HepG2 (cell line): ENCODE measurements around the gene OGFR. TPM values are rescaled to one million over a fixed set of nuclear protein-coding genes. Genes with fewer than 3 reads are reported as not detected.

Experiments used
- AGO2 ChIP-seq: fragments of 200-400 bp; formaldehyde crosslinking; optimal IDR thresholded peaks from 2 replicates; pipeline ENCODE3; 2017; ENCODE audit warnings: mild to moderate bottlenecking, low read depth, low read length, moderate library complexity
- BRD4 ChIP-seq: sonication (generic); formaldehyde crosslinking; IDR thresholded peaks from 2 replicates; pipeline ENCODE4 v1.4.0; 2020; ENCODE audit warnings: missing genetic modification reagents
- EED ChIP-seq: sonication (generic); formaldehyde crosslinking; IDR thresholded peaks from 2 replicates; pipeline ENCODE4 v1.5.0; 2020; ENCODE audit warnings: mild to moderate bottlenecking, missing genetic modification reagents
- GTF3A ChIP-seq: sonication (generic); formaldehyde crosslinking; conservative IDR thresholded peaks from 2 replicates; pipeline ENCODE4 v1.4.0; 2020; ENCODE audit warnings: mild to moderate bottlenecking, missing genetic modification reagents
- HNRNPH1 ChIP-seq: fragments of 200-400 bp; formaldehyde crosslinking; optimal IDR thresholded peaks from 2 replicates; pipeline ENCODE3; 2017; ENCODE audit warnings: mild to moderate bottlenecking, low read depth, low read length
- RELA ChIP-seq: sonication (generic); formaldehyde crosslinking; IDR thresholded peaks from 2 replicates; pipeline ENCODE4 v1.4.0; 2020; ENCODE audit warnings: missing genetic modification reagents
- SUZ12 ChIP-seq: fragments of 150-350 bp; IDR thresholded peaks from 2 replicates; pipeline ENCODE4 v1.6.1; 2014; ENCODE audit warnings: low read depth, low read length
- TOE1 ChIP-seq: sonication (generic); formaldehyde crosslinking; IDR thresholded peaks from 2 replicates; pipeline ENCODE4 v1.4.0; 2020; ENCODE audit warnings: mild to moderate bottlenecking, missing genetic modification reagents
- WIZ ChIP-seq: sonication (generic); formaldehyde crosslinking; IDR thresholded peaks from 2 replicates; pipeline ENCODE4 v1.5.1; 2020; ENCODE audit warnings: mild to moderate bottlenecking, missing genetic modification reagents
- ZNF484 ChIP-seq: sonication (generic); formaldehyde crosslinking; IDR thresholded peaks from 2 replicates; pipeline ENCODE4 v1.5.1; 2020; ENCODE audit warnings: mild to moderate bottlenecking, low read depth, missing genetic modification reagents, borderline replicate concordance
- ZNF563 ChIP-seq: sonication (generic); formaldehyde crosslinking; IDR thresholded peaks from 2 replicates; pipeline ENCODE4 v1.8.0; 2022; ENCODE audit warnings: mild to moderate bottlenecking, moderate library complexity, missing genetic modification reagents
- ZNF768 ChIP-seq: sonication (generic); formaldehyde crosslinking; IDR thresholded peaks from 2 replicates; pipeline ENCODE4 v1.4.0; 2020; ENCODE audit warnings: missing genetic modification reagents
- polyA plus RNA-seq, 8 experiments: library from polyadenylated mRNA; depleted of rRNA in 3 of 8; stranded (reverse) in 7 of 8; unstranded in 1 of 8; fragments of >200 nt; fragmentation: Illumina TruSeq in 4 of 8; extraction: Trizol in 4 of 8; gene quantifications; 2 replicates each; pipeline versions ENCODE4 v1.2.1 to v1.2.3, GENCODE V29; 2011 to 2016; ENCODE audit warnings: low read depth in 4 of 8, missing spikeins in 1 of 8, mixed read lengths in 1 of 8; ENCODE audit not compliant: insufficient read depth in 1 of 8
- total RNA-seq, 5 experiments: library from RNA; depleted of rRNA; stranded (reverse); fragments of >200 nt; fragmentation: Illumina TruSeq; extraction: Trizol; gene quantifications; 2 replicates each; pipeline ENCODE4 v1.2.3, GENCODE V29; 2016; ENCODE audit warnings: low read depth in 1 of 5
- TF ChIP-seq, protein P1 (sequence below), 2 experiments: sonication (generic) in 1 of 2; formaldehyde crosslinking in 1 of 2; IDR thresholded peaks; 2 replicates each; pipeline versions ENCODE4 v1.6.1 to v1.9.0; 2014 to 2022; ENCODE audit warnings: antibody characterized with exemption in 1 of 2, borderline replicate concordance in 1 of 2, inconsistent platforms in 1 of 2, low read depth in 1 of 2, missing genetic modification reagents in 1 of 2
- TF ChIP-seq, protein P2 (sequence below): sonication (generic); formaldehyde crosslinking; IDR thresholded peaks from 2 replicates; pipeline ENCODE4 v1.5.1; 2020; ENCODE audit warnings: missing genetic modification reagents, mild to moderate bottlenecking, borderline replicate concordance
- TF ChIP-seq, protein P3 (sequence below): sonication (generic); formaldehyde crosslinking; IDR thresholded peaks from 2 replicates; pipeline ENCODE4 v1.4.0; 2020; ENCODE audit warnings: missing genetic modification reagents, mild to moderate bottlenecking, borderline replicate concordance
- TF ChIP-seq, protein P4 (sequence below): sonication (generic); formaldehyde crosslinking; IDR thresholded peaks from 2 replicates; pipeline ENCODE4 v1.4.0; 2020; ENCODE audit warnings: missing genetic modification reagents
- TF ChIP-seq, protein P5 (sequence below): sonication (generic); formaldehyde crosslinking; IDR thresholded peaks from 2 replicates; pipeline ENCODE4 v1.4.0; 2020; ENCODE audit warnings: missing genetic modification reagents

OGFR gene
- total and polyA plus RNA-seq, 2 of the 13 experiments (the other 11 are each of a cell fraction or from before 2014, with no cell fraction given), result 47.7 to 81.8 TPM

DNA sequence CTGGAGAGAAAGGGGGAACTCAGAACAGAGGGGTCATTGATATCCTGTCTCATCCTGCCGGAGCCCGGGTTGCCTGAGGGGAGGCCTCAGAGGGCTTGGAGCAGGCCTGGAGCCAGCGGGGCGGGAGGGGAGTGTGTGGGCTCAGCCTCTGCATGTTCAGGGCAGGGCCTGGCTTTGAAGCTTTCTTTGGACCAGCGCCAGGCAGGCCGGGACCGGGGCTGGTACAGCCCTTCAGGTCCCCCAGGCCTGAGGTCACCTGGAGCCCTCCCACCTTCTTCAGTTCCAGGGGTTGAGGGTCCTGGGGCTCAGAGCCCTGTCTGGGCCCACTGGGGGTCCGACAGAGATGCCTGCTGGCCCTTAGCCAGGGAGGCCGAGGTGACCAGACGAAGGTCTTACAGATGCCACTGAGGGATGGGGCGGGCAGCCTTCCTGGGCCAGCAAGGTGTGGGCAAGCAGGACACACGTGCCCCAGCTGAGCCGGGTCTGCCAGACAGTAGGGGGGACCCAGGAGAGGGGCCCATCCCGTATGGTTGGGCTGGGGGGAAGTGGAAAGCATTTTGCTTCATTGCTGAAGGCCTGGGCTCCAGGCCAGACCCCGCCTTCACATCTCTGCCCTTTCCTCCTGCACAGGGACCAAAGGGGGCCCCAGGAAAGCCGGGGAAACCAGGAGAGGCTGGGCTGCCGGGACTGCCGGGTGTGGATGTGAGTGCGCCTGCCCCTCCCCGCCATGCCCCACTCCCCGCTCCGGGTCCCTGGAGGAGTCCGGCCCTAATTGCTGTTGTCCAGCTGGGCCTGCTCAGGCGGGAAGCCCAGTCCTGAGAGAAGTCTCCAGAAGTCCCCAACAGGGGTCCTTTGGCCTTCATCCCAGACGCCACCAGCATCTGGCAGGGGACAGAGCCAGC is 14.2 kb downstream of the OGFR start (continued):
- TF ChIP-seq, protein P1, sequence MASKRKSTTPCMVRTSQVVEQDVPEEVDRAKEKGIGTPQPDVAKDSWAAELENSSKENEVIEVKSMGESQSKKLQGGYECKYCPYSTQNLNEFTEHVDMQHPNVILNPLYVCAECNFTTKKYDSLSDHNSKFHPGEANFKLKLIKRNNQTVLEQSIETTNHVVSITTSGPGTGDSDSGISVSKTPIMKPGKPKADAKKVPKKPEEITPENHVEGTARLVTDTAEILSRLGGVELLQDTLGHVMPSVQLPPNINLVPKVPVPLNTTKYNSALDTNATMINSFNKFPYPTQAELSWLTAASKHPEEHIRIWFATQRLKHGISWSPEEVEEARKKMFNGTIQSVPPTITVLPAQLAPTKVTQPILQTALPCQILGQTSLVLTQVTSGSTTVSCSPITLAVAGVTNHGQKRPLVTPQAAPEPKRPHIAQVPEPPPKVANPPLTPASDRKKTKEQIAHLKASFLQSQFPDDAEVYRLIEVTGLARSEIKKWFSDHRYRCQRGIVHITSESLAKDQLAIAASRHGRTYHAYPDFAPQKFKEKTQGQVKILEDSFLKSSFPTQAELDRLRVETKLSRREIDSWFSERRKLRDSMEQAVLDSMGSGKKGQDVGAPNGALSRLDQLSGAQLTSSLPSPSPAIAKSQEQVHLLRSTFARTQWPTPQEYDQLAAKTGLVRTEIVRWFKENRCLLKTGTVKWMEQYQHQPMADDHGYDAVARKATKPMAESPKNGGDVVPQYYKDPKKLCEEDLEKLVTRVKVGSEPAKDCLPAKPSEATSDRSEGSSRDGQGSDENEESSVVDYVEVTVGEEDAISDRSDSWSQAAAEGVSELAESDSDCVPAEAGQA (IDR thresholded peaks at IDR 0.05; ENCODE audit: low read depth), result 0 out of 2 replicates have a peak, but pooled peaks have one; percentile 38
- TF ChIP-seq, protein P1 (CRISPR knock-in tag; IDR thresholded peaks at IDR 0.05; ENCODE audit: borderline replicate concordance), result no peak
- TF ChIP-seq SUZ12 (no peak), GTF3A (no peak), ZNF484 (CRISPR knock-in tag) (no peak), WIZ (CRISPR knock-in tag) (no peak), ZNF768 (peak; percentile 37; the same call in 1 of the 2 replicates), AGO2 (peak; percentile 58), HNRNPH1 (no peak), EED (no peak), ZNF563 (CRISPR knock-in tag) (no peak), BRD4 (CRISPR knock-in tag) (no peak; the same call in 1 of the 2 replicates), TOE1 (CRISPR knock-in tag) (peak; percentile 58; the same call in 1 of the 2 replicates), RELA (CRISPR knock-in tag) (no peak)
- TF ChIP-seq, protein P2, sequence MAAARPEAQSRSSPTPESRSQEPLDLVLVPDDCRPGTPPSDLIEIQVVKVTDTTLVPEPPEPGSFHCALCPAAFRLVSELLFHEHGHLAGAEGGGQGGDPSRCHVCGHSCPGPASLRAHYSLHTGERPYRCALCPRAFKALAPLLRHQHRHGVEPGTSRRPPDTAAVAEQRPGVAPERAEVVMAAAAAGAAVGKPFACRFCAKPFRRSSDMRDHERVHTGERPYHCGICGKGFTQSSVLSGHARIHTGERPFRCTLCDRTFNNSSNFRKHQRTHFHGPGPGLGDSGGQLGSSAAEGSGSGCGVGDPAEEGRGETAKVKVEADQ (CRISPR knock-in tag), result no peak
- TF ChIP-seq, protein P3, sequence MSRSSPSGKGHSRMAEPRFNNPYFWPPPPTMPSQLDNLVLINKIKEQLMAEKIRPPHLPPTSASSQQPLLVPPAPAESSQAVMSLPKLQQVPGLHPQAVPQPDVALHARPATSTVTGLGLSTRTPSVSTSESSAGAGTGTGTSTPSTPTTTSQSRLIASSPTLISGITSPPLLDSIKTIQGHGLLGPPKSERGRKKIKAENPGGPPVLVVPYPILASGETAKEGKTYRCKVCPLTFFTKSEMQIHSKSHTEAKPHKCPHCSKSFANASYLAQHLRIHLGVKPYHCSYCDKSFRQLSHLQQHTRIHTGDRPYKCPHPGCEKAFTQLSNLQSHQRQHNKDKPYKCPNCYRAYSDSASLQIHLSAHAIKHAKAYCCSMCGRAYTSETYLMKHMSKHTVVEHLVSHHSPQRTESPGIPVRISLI (CRISPR knock-in tag), result no peak
- TF ChIP-seq, protein P4, sequence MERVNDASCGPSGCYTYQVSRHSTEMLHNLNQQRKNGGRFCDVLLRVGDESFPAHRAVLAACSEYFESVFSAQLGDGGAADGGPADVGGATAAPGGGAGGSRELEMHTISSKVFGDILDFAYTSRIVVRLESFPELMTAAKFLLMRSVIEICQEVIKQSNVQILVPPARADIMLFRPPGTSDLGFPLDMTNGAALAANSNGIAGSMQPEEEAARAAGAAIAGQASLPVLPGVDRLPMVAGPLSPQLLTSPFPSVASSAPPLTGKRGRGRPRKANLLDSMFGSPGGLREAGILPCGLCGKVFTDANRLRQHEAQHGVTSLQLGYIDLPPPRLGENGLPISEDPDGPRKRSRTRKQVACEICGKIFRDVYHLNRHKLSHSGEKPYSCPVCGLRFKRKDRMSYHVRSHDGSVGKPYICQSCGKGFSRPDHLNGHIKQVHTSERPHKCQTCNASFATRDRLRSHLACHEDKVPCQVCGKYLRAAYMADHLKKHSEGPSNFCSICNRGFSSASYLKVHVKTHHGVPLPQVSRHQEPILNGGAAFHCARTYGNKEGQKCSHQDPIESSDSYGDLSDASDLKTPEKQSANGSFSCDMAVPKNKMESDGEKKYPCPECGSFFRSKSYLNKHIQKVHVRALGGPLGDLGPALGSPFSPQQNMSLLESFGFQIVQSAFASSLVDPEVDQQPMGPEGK (CRISPR knock-in tag), result peak; percentile 86
- TF ChIP-seq, protein P5, sequence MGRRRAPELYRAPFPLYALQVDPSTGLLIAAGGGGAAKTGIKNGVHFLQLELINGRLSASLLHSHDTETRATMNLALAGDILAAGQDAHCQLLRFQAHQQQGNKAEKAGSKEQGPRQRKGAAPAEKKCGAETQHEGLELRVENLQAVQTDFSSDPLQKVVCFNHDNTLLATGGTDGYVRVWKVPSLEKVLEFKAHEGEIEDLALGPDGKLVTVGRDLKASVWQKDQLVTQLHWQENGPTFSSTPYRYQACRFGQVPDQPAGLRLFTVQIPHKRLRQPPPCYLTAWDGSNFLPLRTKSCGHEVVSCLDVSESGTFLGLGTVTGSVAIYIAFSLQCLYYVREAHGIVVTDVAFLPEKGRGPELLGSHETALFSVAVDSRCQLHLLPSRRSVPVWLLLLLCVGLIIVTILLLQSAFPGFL (CRISPR knock-in tag), result no peak
